Body of pancreas (tissue), 4 donors: ENCODE measurements around the gene ADM2. TPM values are rescaled to one million over a fixed set of nuclear protein-coding genes. Genes with fewer than 3 reads are reported as not detected.

Experiments
- ATAC-seq: fragments of 150-250 bp; one replicate; pipeline ENCODE4 v1.9.1; 2016
- DNase-seq, 4 donors: peaks; one replicate each; pipeline ENCODE4 v3.0.0-alpha.2; 2019
- H3K27ac ChIP-seq, 4 donors: fragments of 200-600 bp; sonication (generic); 1 replicate in 3 of 4; 2 replicates in 1 of 4; pipeline versions ENCODE4 v1.5.1 to v1.6.1; 2016 to 2019; ENCODE audit warnings: mild to moderate bottlenecking in 1 of 4, mixed read lengths in 1 of 4, moderate library complexity in 1 of 4
- H3K27me3 ChIP-seq, 2 donors: fragments of 200-600 bp; sonication (generic); one replicate each; pipeline ENCODE4 v1.6.0; 2016; ENCODE audit warnings: mild to moderate bottlenecking in 1 of 2
- H3K36me3 ChIP-seq, 2 donors: fragments of 200-600 bp; sonication (generic); replicated peaks in 1 of 2; 2 replicates each; pipeline ENCODE4 v1.5.1; 2016; ENCODE audit warnings: low read depth in 2 of 2; ENCODE audit not compliant: insufficient read depth in 1 of 2
- H3K4me1 ChIP-seq: fragments of 200-600 bp; sonication (generic); one replicate; pipeline ENCODE4 v1.6.0; 2016
- H3K4me3 ChIP-seq, 2 donors: fragments of 200-600 bp; sonication (generic); 1 replicate in 1 of 2; 2 replicates in 1 of 2; pipeline ENCODE4 v1.5.1; 2016 to 2019
- H3K9me3 ChIP-seq, 3 donors: fragments of 200-600 bp; sonication (generic); 1 replicate in 2 of 3; 2 replicates in 1 of 3; pipeline ENCODE4 v1.5.1; 2016
- CTCF ChIP-seq, 7 experiments: fragments of 450-650 bp in 4 of 7; fragments of 200-600 bp in 3 of 7; sonication (generic) in 3 of 7; IDR thresholded peaks; one replicate each; pipeline ENCODE4 v1.5.1; 2016 to 2019; ENCODE audit warnings: antibody characterized with exemption in 7 of 7
- POLR2A ChIP-seq, 3 donors: fragments of 450-650 bp; IDR thresholded peaks; one replicate each; pipeline ENCODE4 v1.6.1; 2016; ENCODE audit warnings: antibody characterized with exemption in 3 of 3, mild to moderate bottlenecking in 2 of 3
- WGBS, 2 donors: methylation state at CpG; one replicate each; pipeline ENCODE4 v1.1.5; 2017; 5-methylcytosine and 5-hydroxymethylcytosine counted together
- intact Hi-C: fragments of 100-400 bp; cut with DNase I; formaldehyde crosslinking; loops from one replicate; pipeline ENCODE4 v1.15.1; 2023
- total RNA-seq, 2 donors: library from RNA; depleted of rRNA; stranded (reverse); fragments of >200 nt; gene quantifications; one replicate each; pipeline ENCODE4 v1.1.0, GENCODE V29; 2016

ADM2 gene
- total RNA-seq, 2 donors from 2014 or later = 7.3 to 8.2 TPM

- Histone ChIP-seq H3K4me3 (peak overlapping the region; percentile 63 to 98), H3K27ac (peak overlapping the region; percentile 80 to 89 (median 83)), H3K27me3 (no peaks in the 10 kb centered on the region), H3K4me1 (peaks cover 38% of the 10 kb centered on the region), H3K9me3 (no peaks in the 10 kb centered on the region), H3K36me3 (peaks cover 0 to 2% of the 10 kb centered on the region in 2 donors)
- intact Hi-C loops = loop anchor here (10.0 kb wide), 1 partner anchor 262 kb away; the partner anchor contains the start of gene TUBGCP6
- TF ChIP-seq CTCF (IDR thresholded peaks at IDR 0.05) (no peak), POLR2A (IDR thresholded peaks at IDR 0.05) (peak in 2 of 3 donors; percentile 54 to 63)
- peak; percentile 66 to 91 (median 88) for DNase-seq
- no peak for ATAC-seq
- 15 to 25% methylated on average over 2 to 21 of the region's 21 CpGs for WGBS, 2 donors
Measured at GRCh38 chr22:50506611-50507420, 25.5 kb downstream of the ADM2 start.

- DNase-seq (peak; percentile 92 to 94 (median 94)), ATAC-seq (peak; percentile 76)
- intact Hi-C loops = loop anchor here (10.0 kb wide), 1 partner anchor 263 kb away; the partner anchor contains the start of gene TUBGCP6
- no peaks in the 10 kb centered on the region for H3K9me3 ChIP-seq
- H3K27me3 ChIP-seq = no peaks in the 10 kb centered on the region
- peaks cover 0 to 2% of the 10 kb centered on the region in 2 donors for H3K36me3 ChIP-seq
- peak in 2 of 3 donors; percentile 24 to 48 for TF ChIP-seq POLR2A (IDR thresholded peaks at IDR 0.05)
- no peak for TF ChIP-seq CTCF (IDR thresholded peaks at IDR 0.05)
- peak within 1 kb of the TSS; percentile 90 to 95 (median 92) for H3K27ac ChIP-seq
- H3K4me1 ChIP-seq = peaks cover 38% of the 10 kb centered on the region
- WGBS, 2 donors = 0% methylated on average over 1 to 40 of the region's 62 CpGs
- H3K4me3 ChIP-seq = peak within 1 kb of the TSS; percentile 90 to 98
Measured at GRCh38 chr22:50507421-50507990, 26.2 kb downstream of the ADM2 start, which contains the start of gene LMF2. TSS of gene LMF2 (minus strand) at chr22:50507702. CDS start at chr22:50507675, 27 bp downstream.

- intact Hi-C loops = loop anchor here (10.0 kb wide), 1 partner anchor 263 kb away; the partner anchor contains the start of gene TUBGCP6
- WGBS, 2 donors = 0 to 1% methylated on average over 11 to 57 of the region's 76 CpGs
- Histone ChIP-seq H3K27me3 (no peaks in the 10 kb centered on the region), H3K4me1 (peaks cover 38% of the 10 kb centered on the region), H3K36me3 (no peaks in the 10 kb centered on the region), H3K4me3 (peak within 1 kb of the TSS; percentile 90 to 98), H3K27ac (peak within 1 kb of the TSS; percentile 90 to 95 (median 92)), H3K9me3 (no peaks in the 10 kb centered on the region)
- DNase-seq (peak; percentile 96 to 98 (median 96)), ATAC-seq (peak; percentile 88)
- peak in 2 of 7 experiments; percentile 11 to 31 for TF ChIP-seq CTCF (IDR thresholded peaks at IDR 0.05)
- TF ChIP-seq POLR2A (IDR thresholded peaks at IDR 0.05) = peak; percentile 73 to 87 (median 82)
Measured at GRCh38 chr22:50507991-50508884, 26.9 kb downstream of the ADM2 start, which contains the start of gene NCAPH2. TSS of gene NCAPH2 (plus strand) at chr22:50508224. CDS start at chr22:50508338, 114 bp downstream.

- WGBS, 2 donors = 12 to 13% methylated on average over 3 of the region's 3 CpGs
- Histone ChIP-seq H3K27ac (peak overlapping the region; percentile 90 to 95 (median 92)), H3K4me3 (no peak overlapping the region), H3K4me1 (peaks cover 38% of the 10 kb centered on the region), H3K36me3 (no peaks in the 10 kb centered on the region), H3K27me3 (no peaks in the 10 kb centered on the region), H3K9me3 (no peaks in the 10 kb centered on the region)
- DNase-seq (no peak), ATAC-seq (no peak)
- intact Hi-C loops = loop anchor here (10.0 kb wide), 1 partner anchor 264 kb away; the partner anchor contains the start of gene TUBGCP6
- no peak for TF ChIP-seq CTCF (IDR thresholded peaks at IDR 0.05)
- no peak for TF ChIP-seq POLR2A (IDR thresholded peaks at IDR 0.05)
Measured at GRCh38 chr22:50508897-50509296, 27.6 kb downstream of the ADM2 start.
